A673 (cell line): Measurements from ENCODE around the gene WDR43. TPM values are rescaled to one million over a fixed set of nuclear protein-coding genes. Genes with fewer than 3 reads are reported as not detected.

Experiments
- Bru-seq: library from RNA; stranded (reverse); fragments of 400-500 nt; gene quantifications from one replicate; lab custom pipeline; 2021; lab: Mats Ljungman, UMichigan
- BruChase-seq, 2 experiments: library from RNA; stranded (reverse); fragments of 400-500 nt; gene quantifications; one replicate each; lab custom pipeline; 2021; lab: Mats Ljungman, UMichigan
- BruUV-seq: library from RNA; stranded (reverse); fragments of 400-500 nt; replicated peaks from 2 replicates; lab custom pipeline; 2021; lab: Mats Ljungman, UMichigan
- CTCF ChIA-PET: fragments of 300-600 bp; sonication (Branson Sonifier 250); formaldehyde crosslinking; loops from one replicate; lab custom pipeline; 2022; ENCODE audit warnings: antibody characterized with exemption; lab: Charles Lee
- POLR2A ChIA-PET: fragments of 300-600 bp; sonication (Branson Sonifier 250); formaldehyde crosslinking; loops from one replicate; lab custom pipeline; 2022; ENCODE audit warnings: antibody characterized with exemption; ENCODE audit not compliant: low non-redundant PET; lab: Charles Lee
- DNase-seq: peaks from one replicate; pipeline ENCODE4 v3.0.0-alpha.2; 2015; ENCODE audit warnings: low spot score
- H3K27ac ChIP-seq: fragments of 200-600 bp; sonication (generic); 2 replicates; pipeline ENCODE4 v1.5.1; 2016; ENCODE audit warnings: mixed run types, low read depth, mild to moderate bottlenecking, mixed read lengths, antibody characterized with exemption, low read length; ENCODE audit not compliant: poor library complexity, severe bottlenecking
- H3K27me3 ChIP-seq: fragments of 200-600 bp; sonication (generic); replicated peaks from 2 replicates; pipeline ENCODE4 v1.6.1; 2017; ENCODE audit warnings: mixed run types, low read depth, mild to moderate bottlenecking, mixed read lengths, antibody characterized with exemption, low read length; ENCODE audit not compliant: insufficient read depth, poor library complexity
- H3K36me3 ChIP-seq: fragments of 200-600 bp; sonication (generic); 2 replicates; pipeline ENCODE4 v1.6.1; 2016; ENCODE audit warnings: mixed run types, mild to moderate bottlenecking, mixed read lengths, antibody characterized with exemption, low read length; ENCODE audit not compliant: insufficient read depth, poor library complexity, severe bottlenecking
- H3K4me1 ChIP-seq: fragments of 200-600 bp; sonication (generic); 2 replicates; pipeline ENCODE4 v1.6.1; 2017; ENCODE audit warnings: mixed run types, mild to moderate bottlenecking, mixed read lengths, antibody characterized with exemption, low read length; ENCODE audit not compliant: insufficient read depth, poor library complexity, severe bottlenecking
- H3K4me3 ChIP-seq: fragments of 200-600 bp; sonication (generic); 2 replicates; pipeline ENCODE4 v1.5.1; 2016; ENCODE audit warnings: low read depth, mixed run types, mild to moderate bottlenecking, mixed read lengths, low read length; ENCODE audit not compliant: poor library complexity, severe bottlenecking
- H3K9me3 ChIP-seq: fragments of 200-600 bp; sonication (generic); 2 replicates; pipeline ENCODE4 v1.6.1; 2016; ENCODE audit warnings: mixed run types, low read depth, mild to moderate bottlenecking, mixed read lengths, antibody characterized with exemption, low read length; ENCODE audit not compliant: poor library complexity, severe bottlenecking
- CTCF ChIP-seq: fragments of 300-800, 200-600 bp; sonication (generic); conservative IDR thresholded peaks from 2 replicates; pipeline ENCODE4 v1.5.1; 2017; ENCODE audit warnings: low read depth, mild to moderate bottlenecking, antibody characterized with exemption, low read length, moderate library complexity, mixed read lengths
- EZH2 ChIP-seq: fragments of 200-600 bp; sonication (generic); IDR thresholded peaks from 2 replicates; pipeline ENCODE4 v1.6.1; 2017; ENCODE audit warnings: borderline replicate concordance, low read depth, mild to moderate bottlenecking, mixed read lengths, antibody characterized with exemption, low read length; ENCODE audit not compliant: poor library complexity, severe bottlenecking
- intact Hi-C: fragments of 100-400 bp; cut with micrococcal nuclease; formaldehyde crosslinking; loops from one replicate; pipeline ENCODE4 v1.10.0; 2022; ENCODE audit not compliant: unreplicated experiment
- long read RNA-seq: library from polyadenylated mRNA; stranded (forward); transcript quantifications from one replicate; pipeline ENCODE4 v2.0.0, GENCODE V29; 2022
- total RNA-seq: library from RNA; stranded (reverse); gene quantifications from 2 replicates; pipeline ENCODE4 v1.2.3, GENCODE V29; 2021

WDR43 gene
- 121 and 145 TPM in 2 replicates for total RNA-seq
- Bru-seq, nascent RNA: percentile 98 among the genes with signal in this experiment
- BruChase-seq, experiment 1, labeled RNA remaining after a 2-hour chase: percentile 98 among the genes with signal in this experiment
- percentile 94 among the genes with signal in this experiment for BruChase-seq, experiment 2, labeled RNA remaining after a 6-hour chase
- long read RNA-seq, transcript WDR43-202 (18 exons, 3,533 nt): major isoform, 178 of 211 reads
- long read RNA-seq, partial matches to known transcripts: 14 of 211 reads
- long read RNA-seq, other reads (novel, unspliced or antisense): 19 of 211 reads

- Histone ChIP-seq H3K9me3 (no peaks in the 10 kb centered on the region), H3K27ac (peak within 1 kb of the TSS; percentile 93), H3K27me3 (peaks cover 10% of the 10 kb centered on the region), H3K4me3 (peak within 1 kb of the TSS; percentile 100), H3K4me1 (peaks cover 27% of the 10 kb centered on the region), H3K36me3 (no peaks in the 10 kb centered on the region)
- BruUV-seq: no TSS peak
- intact Hi-C loops: loop anchor here (2.0 to 10.0 kb wide), 2 partner anchors 24 to 330 kb away; partner anchors contain the start of gene TRMT61B
- CTCF ChIA-PET: interaction anchor here (0.6 kb wide), 1 partner anchor 74 kb away, joined by 4 read pairs; no protein-coding TSS in a partner anchor
- TF ChIP-seq EZH2 (no peak), CTCF (no peak)
- POLR2A ChIA-PET: interaction anchor here (0.6 kb wide), 1 partner anchor 1001 kb away, joined by 3 read pairs; no protein-coding TSS in a partner anchor
- peak; percentile 99 for DNase-seq
These were observed at the start of gene WDR43 for GRCh38 chr2:28894470-28895188. TSS of gene WDR43 (plus strand) at chr2:28894667. CDS start at chr2:28894699, 32 bp downstream.

GRCh38 chr2:28855193-28855592 lies 39.3 kb upstream of the WDR43 start:
- CTCF ChIA-PET: no interaction called here
- Histone ChIP-seq H3K4me1 (no peaks in the 10 kb centered on the region), H3K4me3 (no peak overlapping the region), H3K27me3 (no peaks in the 10 kb centered on the region), H3K27ac (no peak overlapping the region), H3K9me3 (no peaks in the 10 kb centered on the region), H3K36me3 (no peaks in the 10 kb centered on the region)
- no peak for DNase-seq
- TF ChIP-seq CTCF: no peak
- no peak for TF ChIP-seq EZH2
- intact Hi-C loops: no loop called here
- BruUV-seq: no TSS peak
- POLR2A ChIA-PET: no interaction called here

- Histone ChIP-seq H3K27me3 (no peaks in the 10 kb centered on the region), H3K36me3 (peaks cover 4% of the 10 kb centered on the region), H3K9me3 (no peaks in the 10 kb centered on the region), H3K4me3 (no peak overlapping the region), H3K4me1 (no peaks in the 10 kb centered on the region), H3K27ac (no peak overlapping the region)
- TF ChIP-seq EZH2 (no peak), CTCF (no peak)
- BruUV-seq: no TSS peak
- intact Hi-C loops: no loop called here
- no peak for DNase-seq
- ChIA-PET POLR2A (no interaction called here), CTCF (no interaction called here)
These were observed 38.5 kb upstream of the WDR43 start for GRCh38 chr2:28855977-28856376.
